HEK293 (cell line): ENCODE results near the gene LEO1.
A peak's percentile ranks its signal among the peaks of the same experiment; 100 is the strongest.

Experiments used
- CTCF ChIA-PET: fragments of 350-600 bp; formaldehyde crosslinking; extraction: SDS; loops from one replicate; lab custom pipeline; 2021; ENCODE audit warnings: antibody characterized with exemption; lab: Yijun Ruan, JAX
- POLR2A ChIA-PET: fragments of 300-600 bp; formaldehyde crosslinking; extraction: SDS; loops from one replicate; lab custom pipeline; 2020; ENCODE audit warnings: antibody characterized with exemption, inconsistent platforms; lab: Yijun Ruan, JAX
- H3K27ac ChIP-seq: fragments of 200-500 bp; sonication (Bioruptor generic); 2 replicates; pipeline ENCODE4 v1.5.1; 2014; ENCODE audit warnings: low read depth, low read length, control low read depth, inconsistent platforms; ENCODE audit errors: extremely low read depth
- H3K36me3 ChIP-seq, 2 experiments: fragments of 200-500 bp in 1 of 2; sonication (Bioruptor generic) in 1 of 2; 1 replicate in 1 of 2; 2 replicates in 1 of 2; pipeline ENCODE4 v1.5.1; 2014 to 2017; ENCODE audit warnings: inconsistent platforms in 2 of 2, low read length in 2 of 2; ENCODE audit not compliant: control insufficient read depth in 2 of 2, insufficient read depth in 1 of 2
- H3K4me1 ChIP-seq: fragments of 200-500 bp; sonication (Bioruptor generic); 2 replicates; pipeline ENCODE4 v1.5.1; 2014; ENCODE audit warnings: mild to moderate bottlenecking, low read length, inconsistent platforms; ENCODE audit not compliant: control insufficient read depth, insufficient read depth
- H3K4me3 ChIP-seq: 2 replicates; pipeline ENCODE4 v1.5.1; 2011; ENCODE audit warnings: low read depth, mild to moderate bottlenecking, control low read depth, low read length, moderate library complexity
- H3K9me3 ChIP-seq: fragments of 200-500 bp; sonication (Bioruptor generic); 2 replicates; pipeline ENCODE4 v1.5.1; 2014; ENCODE audit warnings: low read depth, low read length, inconsistent platforms; ENCODE audit not compliant: control insufficient read depth, insufficient read depth
- KLF1 ChIP-seq: fragments of 450-650 bp; formaldehyde crosslinking; IDR thresholded peaks from 2 replicates; pipeline ENCODE4 v1.5.1; 2016; ENCODE audit warnings: missing biosample characterization, missing genetic modification characterization
- KLF10 ChIP-seq: fragments of 450-650 bp; IDR thresholded peaks from 2 replicates; pipeline ENCODE4 v1.5.1; 2018; ENCODE audit warnings: missing biosample characterization, mild to moderate bottlenecking, missing genetic modification characterization
- KLF8 ChIP-seq: fragments of 450-650 bp; formaldehyde crosslinking; IDR thresholded peaks from 2 replicates; pipeline ENCODE4 v1.5.1; 2016; ENCODE audit warnings: missing biosample characterization, missing genetic modification characterization
- KLF9 ChIP-seq: fragments of 450-650 bp; formaldehyde crosslinking; IDR thresholded peaks from 2 replicates; pipeline ENCODE4 v1.5.1; 2016; ENCODE audit warnings: missing biosample characterization, missing genetic modification characterization, low read depth
- OSR2 ChIP-seq: fragments of 450-650 bp; formaldehyde crosslinking; IDR thresholded peaks from 2 replicates; pipeline ENCODE4 v1.5.1; 2016; ENCODE audit warnings: missing biosample characterization, missing genetic modification characterization
- SALL2 ChIP-seq: fragments of 450-650 bp; formaldehyde crosslinking; IDR thresholded peaks from 2 replicates; pipeline ENCODE4 v1.5.0; 2017; ENCODE audit warnings: missing biosample characterization, mild to moderate bottlenecking, missing genetic modification characterization, borderline replicate concordance
- SP2 ChIP-seq: fragments of 450-650 bp; formaldehyde crosslinking; IDR thresholded peaks from 2 replicates; pipeline ENCODE4 v1.5.1; 2016; ENCODE audit warnings: missing biosample characterization, missing genetic modification characterization
- ZFHX2 ChIP-seq: fragments of 450-650 bp; formaldehyde crosslinking; conservative IDR thresholded peaks from 2 replicates; pipeline ENCODE4 v1.5.1; 2016; ENCODE audit warnings: missing biosample characterization, missing genetic modification characterization
- ZNF140 ChIP-seq: fragments of 450-650 bp; formaldehyde crosslinking; IDR thresholded peaks from 2 replicates; pipeline ENCODE4 v1.5.1; 2016; ENCODE audit warnings: missing biosample characterization, missing genetic modification characterization
- ZNF157 ChIP-seq: fragments of 450-650 bp; formaldehyde crosslinking; IDR thresholded peaks from 2 replicates; pipeline ENCODE4 v1.5.1; 2016; ENCODE audit warnings: missing biosample characterization, missing genetic modification characterization
- ZNF184 ChIP-seq: fragments of 450-650 bp; IDR thresholded peaks from 2 replicates; pipeline ENCODE4 v1.5.1; 2018; ENCODE audit warnings: missing biosample characterization, mild to moderate bottlenecking, missing genetic modification characterization
- ZNF23 ChIP-seq: fragments of 450-650 bp; formaldehyde crosslinking; IDR thresholded peaks from 2 replicates; pipeline ENCODE4 v1.5.1; 2016; ENCODE audit warnings: missing biosample characterization, missing genetic modification characterization, borderline replicate concordance
- ZNF335 ChIP-seq: fragments of 450-650 bp; formaldehyde crosslinking; conservative IDR thresholded peaks from 2 replicates; pipeline ENCODE4 v1.5.1; 2016; ENCODE audit warnings: missing biosample characterization, missing genetic modification characterization
- ZNF544 ChIP-seq: fragments of 450-650 bp; formaldehyde crosslinking; IDR thresholded peaks from 2 replicates; pipeline ENCODE4 v1.5.0; 2017; ENCODE audit warnings: missing biosample characterization, missing genetic modification characterization
- ZNF561 ChIP-seq: fragments of 450-650 bp; IDR thresholded peaks from 2 replicates; pipeline ENCODE4 v1.5.1; 2018; ENCODE audit warnings: missing biosample characterization, missing genetic modification characterization, borderline replicate concordance
- ZNF626 ChIP-seq: fragments of 450-650 bp; sonication (Bioruptor Pico); formaldehyde crosslinking; IDR thresholded peaks from 2 replicates; pipeline ENCODE4 v1.5.1; 2018; ENCODE audit warnings: missing biosample characterization, missing genetic modification characterization, inconsistent platforms
- ZSCAN23 ChIP-seq: fragments of 450-650 bp; formaldehyde crosslinking; IDR thresholded peaks from 2 replicates; pipeline ENCODE4 v1.5.1; 2016; ENCODE audit warnings: missing biosample characterization, missing genetic modification characterization
- ZXDB ChIP-seq: fragments of 450-650 bp; formaldehyde crosslinking; IDR thresholded peaks from 2 replicates; pipeline ENCODE4 v1.5.1; 2016; ENCODE audit warnings: missing biosample characterization, missing genetic modification characterization
- TF ChIP-seq, protein P1 (sequence below): fragments of 450-650 bp; formaldehyde crosslinking; optimal IDR thresholded peaks from 2 replicates; pipeline ENCODE3; 2016; ENCODE audit warnings: missing biosample characterization, mild to moderate bottlenecking, missing genetic modification characterization
- TF ChIP-seq, protein P2 (sequence below): fragments of 450-650 bp; formaldehyde crosslinking; IDR thresholded peaks from 2 replicates; pipeline ENCODE4 v1.5.1; 2016; ENCODE audit warnings: missing biosample characterization, missing genetic modification characterization, borderline replicate concordance
- TF ChIP-seq, protein P3 (sequence below): fragments of 450-650 bp; formaldehyde crosslinking; IDR thresholded peaks from 2 replicates; pipeline ENCODE4 v1.5.1; 2017; ENCODE audit warnings: missing biosample characterization, missing genetic modification characterization
- TF ChIP-seq, protein P4 (sequence below): sonication (generic); formaldehyde crosslinking; IDR thresholded peaks from 2 replicates; pipeline ENCODE4 v1.8.1; 2022; ENCODE audit warnings: mild to moderate bottlenecking, moderate library complexity, missing genetic modification reagents
- TF ChIP-seq, protein P5 (sequence below): fragments of 450-650 bp; formaldehyde crosslinking; IDR thresholded peaks from 2 replicates; pipeline ENCODE4 v1.5.1; 2016; ENCODE audit warnings: missing biosample characterization, missing genetic modification characterization
- TF ChIP-seq, protein P6 (sequence below): fragments of 450-650 bp; formaldehyde crosslinking; IDR thresholded peaks from 2 replicates; pipeline ENCODE4 v1.5.1; 2017; ENCODE audit warnings: missing biosample characterization, missing genetic modification characterization
- TF ChIP-seq, protein P7 (sequence below): fragments of 450-650 bp; formaldehyde crosslinking; IDR thresholded peaks from 2 replicates; pipeline ENCODE4 v1.5.1; 2016; ENCODE audit warnings: missing biosample characterization, missing genetic modification characterization

The LEO1 gene

DNA sequence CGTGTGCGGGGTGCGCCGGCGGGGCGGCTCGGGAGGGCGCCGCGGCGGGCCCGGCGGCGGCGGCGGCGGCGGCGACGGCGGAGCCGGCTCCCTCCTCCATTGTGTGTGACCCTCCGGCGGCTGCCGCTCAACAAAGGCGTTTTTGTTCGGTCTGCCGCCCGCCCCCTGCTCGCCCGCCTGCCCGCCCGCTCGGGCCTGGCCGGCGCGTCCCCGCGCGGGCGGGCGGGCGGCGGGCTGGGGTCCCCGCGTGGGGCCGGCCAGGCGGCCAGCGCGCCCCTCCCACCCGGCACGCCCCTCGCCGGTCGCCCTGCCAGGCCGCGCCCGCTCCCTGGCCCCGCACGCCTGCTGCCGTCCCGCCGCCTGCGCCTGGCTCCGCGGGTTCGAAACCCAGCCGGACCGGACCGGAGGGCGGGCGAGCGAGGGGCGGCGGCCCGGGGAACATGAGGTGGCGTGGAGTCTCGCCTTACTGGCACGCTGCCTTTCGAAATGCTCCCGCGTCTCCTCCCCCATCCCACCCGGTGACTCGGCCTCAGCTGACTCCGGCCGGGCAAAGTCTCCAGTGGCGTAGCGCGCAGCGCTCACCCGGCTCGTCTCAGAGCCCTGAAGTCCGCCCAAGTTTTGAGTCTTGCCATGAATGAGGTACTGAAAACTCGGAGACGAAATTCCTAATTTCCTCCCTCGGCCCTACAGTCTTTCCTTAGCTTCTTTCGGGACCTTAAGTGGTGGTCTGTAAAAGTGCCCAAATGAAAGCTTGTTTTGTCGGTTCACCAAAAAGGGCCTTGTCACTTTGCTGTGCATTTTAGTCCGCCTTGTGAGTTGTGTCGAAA lies 48.0 kb upstream of the LEO1 start:
- CTCF ChIA-PET = interaction anchor here (0.5 to 1.3 kb wide), 3 partner anchors 59 to 1521 kb away, joined by 3 to 5 read pairs (median 4); no protein-coding TSS in a partner anchor
- Histone ChIP-seq H3K27ac (peak overlapping the region; percentile 84), H3K9me3 (no peaks in the 10 kb centered on the region), H3K36me3 (no peaks in the 10 kb centered on the region), H3K4me1 (peaks cover 5% of the 10 kb centered on the region), H3K4me3 (peak overlapping the region; percentile 59)
- POLR2A ChIA-PET = interaction anchor here (1.5 kb wide), 1 partner anchor 49 kb away, joined by 3 read pairs; the partner anchor contains the start of gene LEO1
- TF ChIP-seq, protein P1, sequence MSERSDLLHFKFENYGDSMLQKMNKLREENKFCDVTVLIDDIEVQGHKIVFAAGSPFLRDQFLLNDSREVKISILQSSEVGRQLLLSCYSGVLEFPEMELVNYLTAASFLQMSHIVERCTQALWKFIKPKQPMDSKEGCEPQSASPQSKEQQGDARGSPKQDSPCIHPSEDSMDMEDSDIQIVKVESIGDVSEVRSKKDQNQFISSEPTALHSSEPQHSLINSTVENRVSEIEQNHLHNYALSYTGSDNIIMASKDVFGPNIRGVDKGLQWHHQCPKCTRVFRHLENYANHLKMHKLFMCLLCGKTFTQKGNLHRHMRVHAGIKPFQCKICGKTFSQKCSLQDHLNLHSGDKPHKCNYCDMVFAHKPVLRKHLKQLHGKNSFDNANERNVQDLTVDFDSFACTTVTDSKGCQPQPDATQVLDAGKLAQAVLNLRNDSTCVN (tag by site-specific recombination) = peak; percentile 29
- TF ChIP-seq ZNF157 (tag by site-specific recombination) (no peak), ZNF184 (tag by site-specific recombination) (no peak), ZFHX2 (tag by site-specific recombination) (0 out of 2 replicates have a peak, but pooled peaks have one; percentile 35), ZXDB (tag by site-specific recombination) (0 out of 2 replicates have a peak, but pooled peaks have one; percentile 21), KLF1 (tag by site-specific recombination) (peak; percentile 66), KLF8 (peak; percentile 78), ZNF561 (tag by site-specific recombination) (peak; percentile 33; the same call in 1 of the 2 replicates), OSR2 (tag by site-specific recombination) (no peak), ZNF140 (tag by site-specific recombination) (no peak), ZNF544 (tag by site-specific recombination) (no peak), ZNF23 (no peak), ZNF335 (tag by site-specific recombination) (peak; percentile 92), KLF10 (tag by site-specific recombination) (peak; percentile 38; the same call in 1 of the 2 replicates), KLF9 (0 out of 2 replicates have a peak, but pooled peaks have one; percentile 32), ZSCAN23 (no peak), ZNF626 (no peak), SALL2 (tag by site-specific recombination) (no peak), SP2 (tag by site-specific recombination) (peak; percentile 46)
- TF ChIP-seq, protein P2, sequence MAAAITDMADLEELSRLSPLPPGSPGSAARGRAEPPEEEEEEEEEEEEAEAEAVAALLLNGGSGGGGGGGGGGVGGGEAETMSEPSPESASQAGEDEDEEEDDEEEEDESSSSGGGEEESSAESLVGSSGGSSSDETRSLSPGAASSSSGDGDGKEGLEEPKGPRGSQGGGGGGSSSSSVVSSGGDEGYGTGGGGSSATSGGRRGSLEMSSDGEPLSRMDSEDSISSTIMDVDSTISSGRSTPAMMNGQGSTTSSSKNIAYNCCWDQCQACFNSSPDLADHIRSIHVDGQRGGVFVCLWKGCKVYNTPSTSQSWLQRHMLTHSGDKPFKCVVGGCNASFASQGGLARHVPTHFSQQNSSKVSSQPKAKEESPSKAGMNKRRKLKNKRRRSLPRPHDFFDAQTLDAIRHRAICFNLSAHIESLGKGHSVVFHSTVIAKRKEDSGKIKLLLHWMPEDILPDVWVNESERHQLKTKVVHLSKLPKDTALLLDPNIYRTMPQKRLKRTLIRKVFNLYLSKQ (tag by site-specific recombination) = no peak
- TF ChIP-seq, protein P3, sequence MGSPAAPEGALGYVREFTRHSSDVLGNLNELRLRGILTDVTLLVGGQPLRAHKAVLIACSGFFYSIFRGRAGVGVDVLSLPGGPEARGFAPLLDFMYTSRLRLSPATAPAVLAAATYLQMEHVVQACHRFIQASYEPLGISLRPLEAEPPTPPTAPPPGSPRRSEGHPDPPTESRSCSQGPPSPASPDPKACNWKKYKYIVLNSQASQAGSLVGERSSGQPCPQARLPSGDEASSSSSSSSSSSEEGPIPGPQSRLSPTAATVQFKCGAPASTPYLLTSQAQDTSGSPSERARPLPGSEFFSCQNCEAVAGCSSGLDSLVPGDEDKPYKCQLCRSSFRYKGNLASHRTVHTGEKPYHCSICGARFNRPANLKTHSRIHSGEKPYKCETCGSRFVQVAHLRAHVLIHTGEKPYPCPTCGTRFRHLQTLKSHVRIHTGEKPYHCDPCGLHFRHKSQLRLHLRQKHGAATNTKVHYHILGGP (tag by site-specific recombination) = no peak
- TF ChIP-seq, protein P4, sequence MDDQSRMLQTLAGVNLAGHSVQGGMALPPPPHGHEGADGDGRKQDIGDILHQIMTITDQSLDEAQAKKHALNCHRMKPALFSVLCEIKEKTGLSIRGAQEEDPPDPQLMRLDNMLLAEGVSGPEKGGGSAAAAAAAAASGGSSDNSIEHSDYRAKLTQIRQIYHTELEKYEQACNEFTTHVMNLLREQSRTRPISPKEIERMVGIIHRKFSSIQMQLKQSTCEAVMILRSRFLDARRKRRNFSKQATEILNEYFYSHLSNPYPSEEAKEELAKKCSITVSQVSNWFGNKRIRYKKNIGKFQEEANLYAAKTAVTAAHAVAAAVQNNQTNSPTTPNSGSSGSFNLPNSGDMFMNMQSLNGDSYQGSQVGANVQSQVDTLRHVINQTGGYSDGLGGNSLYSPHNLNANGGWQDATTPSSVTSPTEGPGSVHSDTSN (CRISPR knock-in tag) = no peak
- TF ChIP-seq, protein P5, sequence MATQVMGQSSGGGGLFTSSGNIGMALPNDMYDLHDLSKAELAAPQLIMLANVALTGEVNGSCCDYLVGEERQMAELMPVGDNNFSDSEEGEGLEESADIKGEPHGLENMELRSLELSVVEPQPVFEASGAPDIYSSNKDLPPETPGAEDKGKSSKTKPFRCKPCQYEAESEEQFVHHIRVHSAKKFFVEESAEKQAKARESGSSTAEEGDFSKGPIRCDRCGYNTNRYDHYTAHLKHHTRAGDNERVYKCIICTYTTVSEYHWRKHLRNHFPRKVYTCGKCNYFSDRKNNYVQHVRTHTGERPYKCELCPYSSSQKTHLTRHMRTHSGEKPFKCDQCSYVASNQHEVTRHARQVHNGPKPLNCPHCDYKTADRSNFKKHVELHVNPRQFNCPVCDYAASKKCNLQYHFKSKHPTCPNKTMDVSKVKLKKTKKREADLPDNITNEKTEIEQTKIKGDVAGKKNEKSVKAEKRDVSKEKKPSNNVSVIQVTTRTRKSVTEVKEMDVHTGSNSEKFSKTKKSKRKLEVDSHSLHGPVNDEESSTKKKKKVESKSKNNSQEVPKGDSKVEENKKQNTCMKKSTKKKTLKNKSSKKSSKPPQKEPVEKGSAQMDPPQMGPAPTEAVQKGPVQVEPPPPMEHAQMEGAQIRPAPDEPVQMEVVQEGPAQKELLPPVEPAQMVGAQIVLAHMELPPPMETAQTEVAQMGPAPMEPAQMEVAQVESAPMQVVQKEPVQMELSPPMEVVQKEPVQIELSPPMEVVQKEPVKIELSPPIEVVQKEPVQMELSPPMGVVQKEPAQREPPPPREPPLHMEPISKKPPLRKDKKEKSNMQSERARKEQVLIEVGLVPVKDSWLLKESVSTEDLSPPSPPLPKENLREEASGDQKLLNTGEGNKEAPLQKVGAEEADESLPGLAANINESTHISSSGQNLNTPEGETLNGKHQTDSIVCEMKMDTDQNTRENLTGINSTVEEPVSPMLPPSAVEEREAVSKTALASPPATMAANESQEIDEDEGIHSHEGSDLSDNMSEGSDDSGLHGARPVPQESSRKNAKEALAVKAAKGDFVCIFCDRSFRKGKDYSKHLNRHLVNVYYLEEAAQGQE (tag by site-specific recombination) = no peak
- TF ChIP-seq, protein P6, sequence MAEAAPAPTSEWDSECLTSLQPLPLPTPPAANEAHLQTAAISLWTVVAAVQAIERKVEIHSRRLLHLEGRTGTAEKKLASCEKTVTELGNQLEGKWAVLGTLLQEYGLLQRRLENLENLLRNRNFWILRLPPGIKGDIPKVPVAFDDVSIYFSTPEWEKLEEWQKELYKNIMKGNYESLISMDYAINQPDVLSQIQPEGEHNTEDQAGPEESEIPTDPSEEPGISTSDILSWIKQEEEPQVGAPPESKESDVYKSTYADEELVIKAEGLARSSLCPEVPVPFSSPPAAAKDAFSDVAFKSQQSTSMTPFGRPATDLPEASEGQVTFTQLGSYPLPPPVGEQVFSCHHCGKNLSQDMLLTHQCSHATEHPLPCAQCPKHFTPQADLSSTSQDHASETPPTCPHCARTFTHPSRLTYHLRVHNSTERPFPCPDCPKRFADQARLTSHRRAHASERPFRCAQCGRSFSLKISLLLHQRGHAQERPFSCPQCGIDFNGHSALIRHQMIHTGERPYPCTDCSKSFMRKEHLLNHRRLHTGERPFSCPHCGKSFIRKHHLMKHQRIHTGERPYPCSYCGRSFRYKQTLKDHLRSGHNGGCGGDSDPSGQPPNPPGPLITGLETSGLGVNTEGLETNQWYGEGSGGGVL (tag by site-specific recombination) = peak; percentile 32; the same call in 1 of the 2 replicates
- TF ChIP-seq, protein P7, sequence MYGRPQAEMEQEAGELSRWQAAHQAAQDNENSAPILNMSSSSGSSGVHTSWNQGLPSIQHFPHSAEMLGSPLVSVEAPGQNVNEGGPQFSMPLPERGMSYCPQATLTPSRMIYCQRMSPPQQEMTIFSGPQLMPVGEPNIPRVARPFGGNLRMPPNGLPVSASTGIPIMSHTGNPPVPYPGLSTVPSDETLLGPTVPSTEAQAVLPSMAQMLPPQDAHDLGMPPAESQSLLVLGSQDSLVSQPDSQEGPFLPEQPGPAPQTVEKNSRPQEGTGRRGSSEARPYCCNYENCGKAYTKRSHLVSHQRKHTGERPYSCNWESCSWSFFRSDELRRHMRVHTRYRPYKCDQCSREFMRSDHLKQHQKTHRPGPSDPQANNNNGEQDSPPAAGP = no peak
